NOMO-1 (cell line): ENCODE measurements around the gene ZNF552.
"Not testable (repeated sequence)": the region's sequence is repeated elsewhere in the genome, so short reads cannot be mapped to it uniquely, and the experiment has no call there.

Experiments used
- DNase-seq, 2 experiments: peaks; one replicate each; lab custom pipeline; 2025; ENCODE audit not compliant: unreplicated experiment in 2 of 2; lab: John Stamatoyannopoulos, UW

ZNF552 gene

DNA sequence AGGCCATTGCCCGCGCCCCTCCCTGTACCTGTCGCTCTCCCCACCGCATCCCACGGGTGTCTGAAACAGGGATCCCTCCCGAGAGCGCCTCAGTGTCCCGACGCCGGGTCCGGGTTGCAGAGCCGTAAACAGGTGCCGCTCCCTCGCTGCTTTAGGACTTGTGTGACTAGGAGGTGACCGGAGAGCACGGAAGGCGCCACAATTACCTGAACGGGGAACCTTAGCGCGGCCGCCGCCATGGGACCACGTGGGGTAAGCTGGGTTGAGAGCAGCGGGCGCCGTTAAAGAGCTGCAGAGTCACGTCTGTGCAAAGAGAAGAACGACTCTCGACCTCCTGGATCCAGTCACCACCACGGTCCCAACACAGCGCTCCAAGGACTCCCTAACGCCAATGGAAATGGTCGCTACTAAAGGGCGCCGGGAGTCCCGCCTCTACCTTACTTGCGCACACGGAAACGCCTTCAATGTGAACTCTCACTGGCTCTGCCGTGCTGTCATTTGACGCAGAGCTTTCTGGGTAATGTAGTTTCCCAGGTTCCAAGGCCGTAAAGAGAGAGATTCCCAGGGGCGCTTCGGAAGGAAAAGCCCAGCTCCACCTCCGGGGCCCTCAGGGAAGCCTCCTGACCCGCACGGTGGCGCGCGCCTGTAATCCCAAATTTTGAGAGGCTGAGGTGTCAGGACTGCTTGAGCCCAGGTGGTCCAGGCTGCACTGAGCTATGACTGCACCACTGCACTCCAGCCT, at the start of gene ZNF552:
Gene ZNF552 (minus strand): TSS at position 409 of the 742 bp plus-strand sequence. CDS start 170 bp downstream, at position 239.
- DNase-seq, result peak; percentile 87 to 93

DNA sequence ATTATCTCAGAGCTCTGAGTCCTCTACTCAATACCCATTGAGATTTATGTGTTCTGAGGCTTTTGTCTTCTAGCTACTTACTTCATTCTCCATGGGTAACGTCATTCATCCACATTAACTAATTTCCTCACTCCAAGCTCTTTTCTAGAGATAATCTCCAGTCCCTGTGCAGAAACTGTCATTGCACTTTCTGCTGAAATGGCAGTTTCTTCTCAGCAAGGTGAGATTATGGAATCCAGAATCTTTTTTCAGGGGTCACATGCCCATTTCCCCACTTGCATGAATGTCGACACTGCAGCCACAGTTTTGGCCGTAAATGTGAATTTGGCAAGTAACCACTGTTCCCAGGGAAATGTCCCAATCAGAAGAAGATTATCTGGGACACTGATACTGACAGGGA, 47.6 kb upstream of the ZNF552 start:
- not testable (repeated sequence) for DNase-seq

DNA sequence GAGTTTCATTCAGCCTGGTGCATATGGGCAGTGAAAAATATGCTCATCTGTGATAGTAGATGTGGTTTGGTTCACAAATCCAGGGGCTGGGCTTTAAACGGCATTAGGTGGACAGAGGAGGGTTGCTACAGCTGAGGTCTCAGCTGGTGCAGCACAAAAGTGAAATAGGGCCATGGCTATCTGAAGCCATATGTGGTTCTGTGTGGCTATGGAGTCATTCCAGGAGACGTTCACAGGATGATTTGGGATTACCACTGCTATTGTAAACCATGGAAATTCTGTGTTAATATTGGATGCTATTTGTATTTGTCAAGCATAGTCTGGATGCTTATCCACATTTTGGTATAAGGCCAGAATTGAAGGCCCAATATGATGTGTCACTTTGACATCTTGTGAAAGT, 39.4 kb upstream of the ZNF552 start:
- not testable (repeated sequence) for DNase-seq

DNA sequence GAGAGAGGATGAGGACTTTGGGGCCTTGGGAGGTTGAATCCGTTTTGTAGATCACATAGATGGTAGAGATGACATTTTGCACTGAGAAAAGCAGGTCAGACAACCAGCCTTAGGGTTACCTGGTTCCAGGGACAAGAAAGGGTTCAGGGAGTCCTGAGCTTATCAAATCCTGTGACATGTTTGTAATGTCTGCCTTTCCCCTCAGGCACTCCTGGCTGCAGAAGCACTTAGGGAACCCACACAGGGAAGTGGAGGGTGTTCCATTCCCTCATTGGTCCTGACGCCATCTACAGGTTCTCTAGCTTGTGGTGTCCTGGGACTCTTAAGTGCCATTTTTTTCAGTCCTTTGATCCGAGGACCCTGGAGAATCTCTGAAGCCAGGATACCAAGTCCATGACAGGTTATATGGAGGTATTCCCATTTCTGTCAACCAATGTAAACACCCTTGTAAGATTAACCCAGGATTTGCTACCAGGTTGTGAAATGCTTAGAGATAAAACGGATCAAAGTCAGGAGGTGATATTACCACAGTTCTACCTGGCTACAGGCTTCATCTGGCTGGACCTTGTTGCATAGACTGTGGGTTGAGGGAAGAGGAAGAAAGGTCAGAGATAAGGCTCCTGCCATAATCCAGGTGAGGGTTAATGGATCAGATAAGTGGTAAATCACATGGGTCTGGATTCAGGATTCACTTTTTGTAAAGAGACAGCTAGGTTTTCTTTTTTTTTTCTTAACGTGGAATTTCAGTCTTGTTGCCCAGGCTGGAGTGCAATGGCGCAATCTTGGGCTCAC, 37.3 kb upstream of the ZNF552 start:
- DNase-seq, result not testable (repeated sequence)

DNA sequence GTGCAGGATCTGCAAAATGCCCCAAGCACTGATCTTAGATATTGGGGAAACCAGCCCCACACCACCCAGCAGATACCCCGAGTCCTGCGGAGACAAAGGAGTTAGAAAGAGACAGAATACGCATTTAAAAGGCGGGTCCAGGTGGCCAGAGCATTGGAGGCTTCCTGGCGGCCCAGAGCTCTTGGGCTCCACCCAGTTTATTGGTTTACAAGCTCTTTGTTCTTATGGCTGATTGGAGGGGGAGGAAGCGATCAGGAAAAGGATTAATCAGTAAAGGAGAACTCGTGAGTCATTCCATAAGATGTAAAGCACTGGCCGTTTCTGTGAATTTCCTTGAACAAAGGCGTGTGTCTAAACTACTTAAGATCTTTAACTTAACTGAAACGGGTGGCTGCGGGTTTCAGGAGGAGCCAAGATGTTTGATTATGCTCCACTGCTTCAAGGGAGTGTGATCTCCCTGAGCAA, 35.9 kb upstream of the ZNF552 start:
- DNase-seq, result peak; percentile 7 to 32

DNA sequence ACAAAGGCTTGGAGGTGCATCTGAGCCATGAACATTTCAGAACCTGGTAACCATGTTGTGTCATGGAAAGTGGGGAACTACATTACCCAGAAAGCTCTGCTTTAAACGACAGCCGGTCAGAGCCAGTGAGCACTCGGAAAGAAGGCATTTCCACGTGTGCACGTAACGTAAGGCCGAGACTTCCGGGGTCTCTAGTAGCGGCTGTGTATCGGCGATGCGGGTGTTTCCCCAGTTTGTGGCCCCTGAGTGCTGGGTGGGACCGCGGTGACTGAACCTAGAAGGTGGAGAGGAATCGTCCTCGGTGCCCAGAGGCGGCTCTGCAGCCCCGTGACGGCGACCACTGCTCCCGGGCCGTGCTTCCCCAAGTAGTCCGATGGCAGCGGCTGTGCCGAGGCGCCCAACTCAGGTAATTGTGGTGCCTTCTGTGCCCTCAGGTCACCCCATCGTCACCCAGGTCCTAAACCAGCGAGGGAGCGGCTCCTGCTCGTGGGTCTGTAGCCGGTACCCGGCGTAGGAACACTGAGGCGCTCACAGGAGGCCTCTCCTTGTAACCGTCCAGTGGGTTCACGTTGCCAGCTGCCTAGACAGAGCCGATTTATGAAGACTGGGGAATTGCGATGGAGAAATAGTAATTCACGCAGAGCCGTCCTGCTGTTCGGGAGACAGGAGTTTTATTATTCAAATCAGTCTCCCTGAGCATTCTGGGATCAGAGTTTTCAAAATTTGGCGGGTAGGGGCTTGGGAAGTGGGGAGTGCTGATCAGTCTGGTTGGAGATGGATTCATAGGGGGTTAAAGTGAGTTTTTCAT, 35.2 kb upstream of the ZNF552 start, which contains the start of gene ZNF587:
Gene ZNF587 (plus strand): TSS at position 194 of the 808 bp plus-strand sequence. CDS start 180 bp downstream, at position 374.
- DNase-seq, result peak; percentile 61 to 85

DNA sequence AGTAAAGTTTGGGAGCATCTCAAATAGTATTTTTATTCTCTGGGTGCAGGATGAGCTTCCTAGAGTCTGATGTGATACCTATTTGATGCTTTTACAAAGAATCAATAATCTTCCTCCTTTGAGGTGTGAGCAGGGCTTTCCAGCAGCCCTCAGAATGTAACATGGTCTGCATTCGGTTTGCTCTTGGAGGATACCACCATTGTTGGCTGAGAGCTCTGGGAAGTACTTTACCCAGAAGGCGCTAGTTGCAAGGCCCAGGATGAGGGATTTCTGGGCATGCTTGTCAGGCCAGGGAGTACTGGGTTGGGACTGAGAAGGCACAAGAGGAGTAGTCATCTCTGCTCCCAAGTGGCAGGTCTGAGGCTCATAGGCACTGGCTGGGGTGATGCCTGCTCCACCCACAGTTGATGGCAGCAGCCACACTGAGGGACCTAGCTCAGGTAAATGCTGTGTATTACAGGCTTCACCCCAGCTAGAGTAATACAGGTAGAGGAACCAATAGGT, 34.5 kb upstream of the ZNF552 start:
- not testable (repeated sequence) for DNase-seq

DNA sequence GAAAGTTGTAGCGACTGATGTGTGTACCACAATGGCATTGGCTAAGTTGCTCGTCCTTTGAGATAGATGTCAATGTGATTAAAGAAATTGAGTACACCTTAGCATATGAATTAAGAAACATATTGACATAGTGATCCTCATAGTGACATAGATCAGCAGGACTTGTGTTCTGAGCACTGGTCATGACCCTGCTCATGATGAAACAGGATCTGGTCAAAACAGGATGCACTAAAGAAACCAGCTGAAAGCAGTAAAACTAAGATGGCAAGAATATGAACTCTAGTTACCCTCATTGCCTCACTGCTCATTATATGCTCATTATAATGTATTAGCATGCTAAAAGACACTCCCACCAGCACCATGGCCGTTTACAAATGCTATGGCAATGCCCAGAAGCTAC, 32.5 kb upstream of the ZNF552 start:
- DNase-seq, result not testable (repeated sequence)

DNA sequence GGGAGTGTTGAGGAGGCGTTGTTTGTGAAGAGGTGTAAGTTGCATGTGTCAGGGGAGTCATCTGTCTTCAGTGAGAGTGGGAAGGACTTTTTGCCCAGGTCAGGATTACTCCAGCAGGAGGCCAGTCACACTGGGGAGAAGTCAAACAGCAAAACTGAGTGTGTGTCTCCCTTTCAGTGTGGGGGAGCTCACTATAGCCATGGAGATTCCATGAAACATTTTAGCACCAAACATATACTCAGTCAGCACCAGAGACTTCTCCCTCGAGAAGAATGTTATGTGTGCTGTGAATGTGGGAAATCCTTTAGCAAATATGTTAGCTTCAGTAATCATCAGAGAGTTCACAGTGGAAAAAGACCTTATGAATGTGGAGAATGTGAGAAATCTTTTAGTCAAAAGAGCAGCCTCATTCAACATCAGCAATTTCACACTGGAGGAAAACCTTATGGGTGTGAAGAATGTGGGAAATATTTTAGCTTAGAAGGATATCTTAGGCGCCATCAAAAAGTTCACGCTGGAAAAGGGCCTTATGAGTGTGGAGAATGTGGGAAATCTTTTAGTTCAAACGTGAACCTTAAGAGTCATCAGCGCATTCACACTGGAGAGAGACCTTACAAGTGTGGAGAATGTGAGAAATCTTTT, 26.5 kb upstream of the ZNF552 start:
- no peak for DNase-seq

DNA sequence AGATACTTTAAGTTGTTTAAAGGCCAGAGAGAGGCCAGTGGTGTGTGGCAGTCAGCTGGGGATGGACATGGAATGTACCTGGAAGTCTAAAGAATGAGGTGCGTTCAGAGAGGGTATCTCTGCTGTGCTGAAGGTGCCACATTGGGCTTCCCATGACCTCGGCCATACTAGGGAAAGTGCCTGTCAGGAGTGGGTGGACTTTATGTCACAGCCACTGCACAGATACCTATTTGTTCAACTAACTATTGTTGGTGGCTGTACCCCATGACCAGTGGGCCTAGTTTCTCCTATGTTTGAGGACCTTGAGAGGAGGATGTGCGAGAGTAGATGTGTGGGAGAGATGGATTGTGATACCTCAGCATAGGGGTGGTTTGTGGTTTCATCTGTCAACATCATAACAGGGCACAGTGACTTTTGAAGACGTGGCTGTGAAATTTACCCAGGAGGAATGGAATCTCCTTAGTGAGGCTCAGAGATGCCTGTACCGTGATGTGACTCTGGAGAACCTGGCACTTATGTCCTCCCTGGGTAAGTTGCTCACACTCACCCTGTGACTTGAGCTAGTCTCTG, 24.0 kb upstream of the ZNF552 start:
- not testable (repeated sequence) for DNase-seq

DNA sequence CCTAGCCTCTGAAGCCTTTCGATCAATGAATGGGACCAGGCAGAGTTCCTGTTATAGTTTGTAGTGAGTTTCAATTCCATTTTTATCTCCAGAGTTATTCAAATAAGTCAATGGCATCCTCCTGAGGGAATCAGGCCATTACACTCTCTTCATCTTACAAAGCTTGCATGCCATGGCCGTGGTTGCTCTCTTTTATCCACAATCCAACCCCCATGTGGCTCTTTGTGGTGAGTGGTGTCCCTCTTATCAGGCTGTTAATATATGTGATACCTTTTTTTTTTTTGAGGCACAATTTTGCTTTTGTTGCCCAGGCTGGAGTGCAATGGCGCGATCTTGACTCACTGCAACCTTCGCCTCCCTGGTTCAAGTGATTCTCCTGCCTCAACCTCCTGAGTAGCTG, 22.3 kb upstream of the ZNF552 start:
- DNase-seq, result not testable (repeated sequence)

DNA sequence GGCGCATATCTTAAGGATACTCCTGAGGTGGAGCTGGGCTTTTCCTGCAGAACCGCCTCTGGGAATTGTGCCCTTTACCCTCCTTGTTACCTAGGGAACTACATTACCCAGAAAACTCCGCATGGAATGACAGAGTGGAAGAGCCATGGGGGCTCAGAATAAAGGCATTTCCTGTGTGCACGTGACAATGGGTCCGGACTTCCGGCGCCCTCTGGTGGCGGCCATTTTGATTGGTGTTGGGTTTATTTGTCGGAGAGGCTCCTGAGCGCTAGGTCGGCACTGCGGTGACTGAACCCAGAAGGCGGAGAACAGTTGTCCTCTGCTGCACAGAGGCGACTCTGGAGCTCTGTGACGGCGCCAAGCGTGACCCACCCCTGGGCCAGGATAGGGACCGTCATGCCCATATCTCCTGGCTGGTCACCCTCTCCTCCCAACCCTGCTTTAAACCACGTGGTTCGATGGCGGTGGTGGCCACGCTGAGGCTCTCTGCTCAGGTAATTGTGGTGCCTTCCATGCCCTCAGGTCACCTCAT, 15.4 kb upstream of the ZNF552 start, which contains the start of gene ZNF587B:
Gene ZNF587B (plus strand): TSS at position 229 of the 532 bp plus-strand sequence. CDS start 230 bp downstream, at position 459.
- DNase-seq, result no peak

DNA sequence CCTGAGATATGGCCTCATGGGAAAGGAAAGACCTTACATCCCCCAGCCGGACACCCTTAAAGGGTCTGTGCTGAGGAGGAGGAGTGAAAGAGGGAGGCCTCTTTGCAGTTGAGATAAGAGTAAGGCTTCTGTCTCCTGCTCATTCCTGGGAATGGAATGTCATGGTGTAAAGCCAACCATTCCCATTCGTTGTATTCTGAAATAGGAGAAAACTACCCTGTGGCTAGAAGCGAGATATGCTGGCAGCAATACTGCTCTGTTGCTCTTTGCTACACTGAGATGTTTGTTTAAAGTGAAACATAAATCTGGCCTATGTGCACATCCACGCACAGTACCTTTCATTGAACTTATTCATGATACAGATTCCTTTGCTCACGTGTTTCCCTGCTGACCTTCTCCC, 14.6 kb upstream of the ZNF552 start:
- no peak for DNase-seq

DNA sequence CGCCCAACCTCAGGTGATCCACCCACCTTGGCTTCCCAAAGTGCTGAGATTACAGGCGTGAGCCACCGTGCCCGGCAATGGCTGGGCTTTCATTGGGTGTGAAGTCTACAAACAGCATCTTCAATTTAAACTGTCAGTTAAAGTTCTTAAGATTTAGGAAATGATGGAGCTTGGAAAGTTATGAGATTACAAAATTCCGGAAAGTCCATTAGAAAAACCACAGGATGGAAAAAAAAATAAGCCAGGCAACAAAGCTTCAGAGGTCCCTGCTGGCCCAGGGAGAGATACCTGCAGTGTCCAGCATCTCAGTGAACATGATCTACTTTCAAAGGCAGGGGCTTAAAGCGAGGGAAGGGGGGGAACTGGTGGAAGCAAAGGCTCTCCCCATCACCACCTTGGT, 10.8 kb upstream of the ZNF552 start:
- no peak for DNase-seq

DNA sequence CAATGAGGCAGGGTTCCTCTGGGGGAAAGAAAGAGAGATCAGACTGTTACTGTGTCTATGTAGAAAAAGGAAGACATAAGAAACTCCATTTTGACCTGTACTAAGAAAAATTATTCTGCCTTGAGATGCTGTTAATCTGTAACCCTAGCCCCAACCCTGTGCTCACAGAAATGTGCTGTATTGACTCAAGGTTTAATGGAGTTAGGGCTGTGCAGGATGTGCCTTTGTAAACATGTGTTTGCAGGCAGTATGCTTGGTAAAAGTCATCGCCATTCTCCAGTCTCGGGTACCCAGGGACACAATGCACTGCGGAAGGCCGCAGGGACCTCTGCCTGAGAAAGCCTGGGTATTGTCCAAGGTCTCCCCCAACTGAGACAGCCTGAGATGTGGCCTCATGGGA, 8.9 kb upstream of the ZNF552 start:
- DNase-seq, result not testable (repeated sequence)

DNA sequence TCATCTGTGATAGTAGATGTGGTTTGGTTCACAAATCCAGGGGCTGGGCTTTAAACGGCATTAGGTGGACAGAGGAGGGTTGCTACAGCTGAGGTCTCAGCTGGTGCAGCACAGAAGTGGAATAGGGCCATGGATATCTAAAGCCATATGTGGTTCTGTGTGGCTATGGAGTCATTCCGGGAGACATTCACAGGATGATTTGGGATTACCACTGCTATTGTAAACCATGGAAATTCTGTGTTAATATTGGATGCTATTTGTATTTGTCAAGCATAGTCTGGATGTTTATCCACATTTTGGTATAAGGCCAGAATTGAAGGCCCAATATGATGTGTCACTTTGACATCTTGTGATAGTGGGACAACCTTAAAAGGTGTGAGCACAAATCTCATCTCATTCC, 8.4 kb upstream of the ZNF552 start:
- not testable (repeated sequence) for DNase-seq

DNA sequence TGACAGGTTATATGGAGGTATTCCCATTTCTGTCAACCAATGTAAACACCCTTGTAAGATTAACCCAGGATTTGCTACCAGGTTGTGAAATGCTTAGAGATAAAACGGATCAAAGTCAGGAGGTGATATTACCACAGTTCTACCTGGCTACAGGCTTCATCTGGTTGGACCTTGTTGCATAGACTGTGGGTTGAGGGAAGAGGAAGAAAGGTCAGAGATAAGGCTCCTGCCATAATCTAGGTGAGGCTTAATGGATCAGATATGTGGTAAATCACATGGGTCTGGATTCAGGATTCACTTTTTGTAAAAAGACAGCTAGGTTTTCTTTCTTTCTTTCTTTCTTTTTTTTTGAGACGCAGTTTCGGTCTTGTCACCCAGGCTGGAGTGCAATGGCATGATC, 6.8 kb upstream of the ZNF552 start:
- DNase-seq, result not testable (repeated sequence)

DNA sequence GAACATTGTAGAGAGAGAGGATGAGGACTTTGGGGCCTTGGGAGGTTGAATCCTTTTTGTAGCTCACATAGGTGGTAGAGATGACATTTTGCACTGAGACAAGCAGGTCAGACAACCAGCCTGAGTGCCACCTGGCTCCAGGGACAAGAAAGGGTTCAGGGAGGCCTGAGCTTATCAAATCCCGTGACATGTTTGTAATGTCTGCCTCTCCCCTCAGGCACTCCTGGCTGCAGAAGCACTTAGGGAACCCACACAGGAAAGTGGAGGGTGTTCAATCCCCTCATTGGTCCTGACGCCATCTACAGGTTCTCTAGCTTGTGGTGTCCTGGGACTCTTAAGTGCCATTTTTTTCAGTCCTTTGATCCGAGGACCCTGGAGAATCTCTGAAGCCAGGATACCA, 6.4 kb upstream of the ZNF552 start:
- DNase-seq, result not testable (repeated sequence)

DNA sequence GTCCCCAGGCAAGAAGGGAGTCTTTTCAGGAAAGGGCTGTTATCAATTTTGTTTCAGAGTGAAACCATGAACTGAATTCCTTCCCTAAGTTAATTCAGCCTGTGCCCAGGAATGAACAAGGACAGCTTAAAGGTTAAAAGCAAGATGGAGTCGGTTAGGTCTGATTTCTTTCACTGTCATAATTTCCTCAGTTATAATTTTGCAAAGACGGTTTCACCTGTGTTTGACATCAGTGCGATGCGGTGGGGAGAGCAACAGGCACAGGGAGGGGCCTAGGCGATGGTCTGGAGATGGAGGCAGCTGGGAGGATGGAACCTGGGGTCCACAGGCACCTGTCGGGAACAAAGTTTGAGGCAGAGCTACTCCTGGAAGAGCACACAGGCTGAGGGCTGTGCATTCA, 5.9 kb upstream of the ZNF552 start:
- DNase-seq, result no peak
